Head of caudate nucleus (tissue), 42 donors: ENCODE results near the gene TAF11L11.
"Not testable (repeated sequence)": the region's sequence is repeated elsewhere in the genome, so short reads cannot be mapped to it uniquely, and the experiment has no call there.

Source experiments
- DNase-seq, 42 donors: peaks; one replicate each; pipeline versions ENCODE4 v3.0.0 to v3.0.0-alpha.2; 2020 to 2021; ENCODE audit warnings: mixed read lengths in 7 of 42
- intact Hi-C: fragments of 100-400 bp; cut with DNase I; formaldehyde crosslinking; loops from one replicate; pipeline ENCODE4 v1.15.0; 2022

TAF11L11 gene

DNA sequence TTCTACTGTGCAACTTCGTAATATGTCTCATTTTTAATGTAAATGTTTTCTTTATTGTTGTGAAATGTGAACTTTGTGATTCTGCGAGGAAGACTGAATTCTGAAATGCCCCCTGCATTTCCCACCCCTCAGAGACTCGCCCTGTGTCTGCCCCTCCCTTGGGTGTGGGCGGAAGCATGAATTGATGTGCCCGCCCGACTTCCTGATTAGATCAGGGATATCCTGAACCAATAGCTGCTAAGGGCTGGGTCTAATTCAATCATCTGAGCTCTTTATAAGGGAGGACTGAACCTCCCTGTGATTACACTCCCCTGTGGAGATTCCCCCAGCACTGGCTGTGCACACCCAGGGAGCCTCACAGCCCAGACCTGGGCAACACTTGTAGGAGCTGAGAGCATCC is at the start of gene TAF11L11:
Gene TAF11L11 (plus strand): TSS at position 304 of the 400 bp plus-strand sequence.
- intact Hi-C loops, DNase-seq: not testable (repeated sequence)

DNA sequence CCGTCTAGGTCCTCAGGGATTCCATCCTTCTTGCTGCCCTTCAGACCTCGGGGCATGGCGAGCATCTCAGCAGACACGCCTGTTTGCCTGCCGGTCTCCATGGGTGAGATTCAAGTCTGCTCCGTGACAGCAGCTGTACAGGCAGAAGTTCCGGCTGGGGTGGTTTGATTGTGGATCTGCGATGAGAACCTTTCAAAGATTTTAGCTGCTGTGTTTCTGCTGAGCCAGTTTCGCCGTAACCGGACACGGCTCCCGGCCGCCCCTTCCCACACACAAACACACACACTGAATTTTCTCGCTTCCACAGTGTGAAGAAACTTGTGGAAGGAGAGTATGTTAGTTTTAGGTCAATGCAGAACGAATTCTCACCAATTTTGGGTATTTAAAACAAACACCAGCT is 18.3 kb upstream of the TAF11L11 start, which contains the start of gene TAF11L7:
Gene TAF11L7 (minus strand): TSS at position 101 of the 400 bp plus-strand sequence.
- intact Hi-C loops, DNase-seq: not testable (repeated sequence)

DNA sequence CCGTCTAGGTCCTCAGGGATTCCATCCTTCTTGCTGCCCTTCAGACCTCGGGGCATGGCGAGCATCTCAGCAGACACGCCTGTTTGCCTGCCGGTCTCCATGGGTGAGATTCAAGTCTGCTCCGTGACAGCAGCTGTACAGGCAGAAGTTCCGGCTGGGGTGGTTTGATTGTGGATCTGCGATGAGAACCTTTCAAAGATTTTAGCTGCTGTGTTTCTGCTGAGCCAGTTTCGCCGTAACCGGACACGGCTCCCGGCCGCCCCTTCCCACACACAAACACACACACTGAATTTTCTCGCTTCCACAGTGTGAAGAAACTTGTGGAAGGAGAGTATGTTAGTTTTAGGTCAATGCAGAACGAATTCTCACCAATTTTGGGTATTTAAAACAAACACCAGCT is 13.1 kb upstream of the TAF11L11 start, which contains the start of gene TAF11L8:
Gene TAF11L8 (minus strand): TSS at position 101 of the 400 bp plus-strand sequence.
- intact Hi-C loops, DNase-seq: not testable (repeated sequence)

DNA sequence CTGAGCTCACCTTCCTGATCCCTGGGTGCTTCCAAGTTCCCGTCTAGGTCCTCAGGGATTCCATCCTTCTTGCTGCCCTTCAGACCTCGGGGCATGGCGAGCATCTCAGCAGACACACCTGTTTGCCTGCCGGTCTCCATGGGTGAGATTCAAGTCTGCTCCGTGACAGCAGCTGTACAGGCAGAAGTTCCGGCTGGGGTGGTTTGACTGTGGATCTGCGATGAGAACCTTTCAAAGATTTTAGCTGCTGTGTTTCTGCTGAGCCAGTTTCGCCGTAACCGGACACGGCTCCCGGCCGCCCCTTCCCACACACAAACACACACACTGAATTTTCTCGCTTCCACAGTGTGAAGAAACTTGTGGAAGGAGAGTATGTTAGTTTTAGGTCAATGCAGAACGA is 9.7 kb upstream of the TAF11L11 start, which contains the start of gene TAF11L9:
Gene TAF11L9 (minus strand): TSS at position 140 of the 400 bp plus-strand sequence.
- intact Hi-C loops = not testable (repeated sequence)
- DNase-seq = peak in 3 of 42 donors; percentile 1 to 39 (median 6)

- DNase-seq, intact Hi-C loops: not testable (repeated sequence)
Observed at GRCh38 chr5:17597728-17598127, 6.3 kb upstream of the TAF11L11 start, which contains the start of gene TAF11L10. TAF11L10 (minus strand) TSS chr5:17597828.

GRCh38 chr5:17604951-17605350 is 968 bp downstream of the TAF11L11 start:
- DNase-seq = no peak
- intact Hi-C loops = no loop called here

GRCh38 chr5:17607461-17607860 is 3.5 kb downstream of the TAF11L11 start:
- intact Hi-C loops = not testable (repeated sequence)

DNA sequence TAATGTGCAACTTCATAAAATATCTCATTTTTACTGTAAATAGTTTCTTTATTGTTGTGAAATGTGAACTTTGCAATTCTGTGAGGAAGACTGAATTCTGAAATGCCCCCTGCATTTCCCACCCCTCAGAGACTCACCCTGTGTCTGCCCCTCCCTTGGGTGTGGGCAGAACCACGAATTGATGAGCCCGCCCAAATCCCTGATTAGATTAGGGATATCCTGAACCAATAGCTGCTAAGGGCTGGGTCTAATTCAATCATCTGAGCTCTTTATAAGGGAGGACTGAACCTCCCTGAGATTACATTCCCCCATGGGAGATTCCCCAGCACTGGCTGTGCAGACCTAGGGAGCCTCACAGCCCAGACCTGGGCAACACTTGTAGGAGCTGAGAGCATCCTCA is 6.1 kb downstream of the TAF11L11 start, which contains the start of gene TAF11L12:
Gene TAF11L12 (plus strand): TSS at position 301 of the 400 bp plus-strand sequence.
- DNase-seq, intact Hi-C loops: not testable (repeated sequence)

More at GRCh38 chr5:17607461-17607860, 3.5 kb downstream of the TAF11L11 start:
- DNase-seq = not testable (repeated sequence)

- intact Hi-C loops = no loop called here
- no peak for DNase-seq
Observed at GRCh38 chr5:17614872-17615605, 11.1 kb downstream of the TAF11L11 start.

DNA sequence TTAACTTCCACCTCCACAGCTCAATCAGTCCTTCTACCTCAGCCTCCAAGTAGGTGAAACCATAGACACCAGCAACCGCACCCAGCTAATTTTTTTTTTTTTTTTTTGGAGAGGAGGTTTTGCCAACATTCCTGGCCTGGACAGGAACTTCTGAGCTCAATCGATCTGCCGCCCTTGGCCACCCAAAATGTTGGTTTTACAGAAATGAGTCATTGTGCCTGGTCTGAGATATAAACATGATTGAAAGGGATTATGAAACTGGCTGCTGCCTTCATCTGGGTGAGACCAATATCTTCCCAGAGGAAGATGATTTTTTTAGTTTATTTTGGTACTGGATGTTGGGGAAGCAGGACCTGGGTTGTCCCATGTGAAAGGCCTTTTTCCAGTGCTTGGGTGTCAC is 15.4 kb downstream of the TAF11L11 start:
- DNase-seq = no peak
- intact Hi-C loops = no loop called here

- DNase-seq = no peak
- intact Hi-C loops = no loop called here
Observed at GRCh38 chr5:17620627-17621026, 16.6 kb downstream of the TAF11L11 start.

DNA sequence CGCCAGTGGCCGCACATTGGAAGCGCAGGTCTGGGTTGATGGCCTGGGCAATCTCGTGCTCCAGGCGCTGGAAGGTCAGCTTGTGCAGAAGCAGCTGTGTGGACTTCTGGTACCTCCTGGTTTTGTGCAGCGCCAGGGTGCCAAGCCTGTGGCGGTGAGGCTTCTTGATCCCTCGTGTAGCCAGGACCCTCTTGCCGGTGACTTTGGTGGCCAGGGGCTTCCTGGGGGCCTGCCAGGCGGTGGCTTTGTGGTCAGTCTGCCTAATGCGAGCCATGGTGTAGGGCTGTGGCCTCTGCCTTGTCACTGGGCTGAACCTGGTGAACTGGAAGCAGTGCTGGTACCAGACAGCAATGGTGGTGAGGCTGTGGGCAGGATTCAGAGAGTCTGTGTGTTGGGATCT is 21.7 kb downstream of the TAF11L11 start:
- DNase-seq = no peak
- intact Hi-C loops = no loop called here

GRCh38 chr5:17631788-17632187 is 27.8 kb downstream of the TAF11L11 start, which contains the start of gene TAF11L13:
TAF11L13 (plus strand) TSS chr5:17632088.
- DNase-seq, intact Hi-C loops: not testable (repeated sequence)

- intact Hi-C loops = no loop called here
- no peak for DNase-seq
Observed at GRCh38 chr5:17634160-17634559, 30.2 kb downstream of the TAF11L11 start, which contains the start of gene TAF11L14. TAF11L14 (plus strand) TSS chr5:17634460.

DNA sequence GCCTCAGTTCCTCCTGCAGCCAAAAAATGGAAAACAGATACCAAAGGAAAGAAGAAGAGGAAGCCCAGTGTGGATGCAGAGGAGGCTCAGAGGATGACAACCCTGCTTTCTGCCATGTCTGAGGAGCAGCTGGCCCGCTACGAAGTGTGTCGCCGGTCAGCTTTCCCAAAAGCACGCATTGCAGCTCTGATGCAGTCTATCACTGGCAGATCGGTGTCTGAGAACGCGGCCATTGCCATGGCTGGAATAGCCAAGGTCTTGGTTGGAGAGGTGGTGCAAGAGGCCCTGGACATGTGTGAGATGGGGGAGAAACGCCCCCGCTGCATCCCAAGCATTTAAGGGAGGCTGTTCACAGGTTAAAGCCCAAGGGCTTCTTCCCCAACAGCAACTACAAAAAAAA is 45.2 kb downstream of the TAF11L11 start:
- intact Hi-C loops, DNase-seq: not testable (repeated sequence)

- DNase-seq, intact Hi-C loops: not testable (repeated sequence)
Observed at GRCh38 chr5:17655201-17655759, 51.3 kb downstream of the TAF11L11 start.
